Measurements from ENCODE around the gene POGK. TPM values are rescaled to one million over a fixed set of nuclear protein-coding genes. Genes with fewer than 3 reads are reported as not detected.

Gene POGK
- total RNA-seq, 1 donor = 28.8 TPM

GRCh38 chr1:166899769-166900168 lies 60.5 kb downstream of the POGK start:
- DNase-seq (ENCODE audit: low read depth) = no peak
- H3K4me3 ChIP-seq (ENCODE audit: low read depth, low read length) = no peak overlapping the region
- no peak for TF ChIP-seq CTCF (IDR thresholded peaks at IDR 0.05; ENCODE audit: insufficient read depth, low read length)

GRCh38 chr1:166900987-166901386 lies 61.7 kb downstream of the POGK start:
- no peak for DNase-seq (ENCODE audit: low read depth)
- TF ChIP-seq CTCF (IDR thresholded peaks at IDR 0.05; ENCODE audit: insufficient read depth, low read length) = no peak
- H3K4me3 ChIP-seq (ENCODE audit: low read depth, low read length) = no peak overlapping the region

- no peak for TF ChIP-seq CTCF (IDR thresholded peaks at IDR 0.05; ENCODE audit: insufficient read depth, low read length)
- H3K4me3 ChIP-seq (ENCODE audit: low read depth, low read length) = no peak overlapping the region
- DNase-seq (ENCODE audit: low read depth) = peak; percentile 29
Measured at GRCh38 chr1:166902279-166902678, 63.0 kb downstream of the POGK start.

- TF ChIP-seq CTCF (IDR thresholded peaks at IDR 0.05; ENCODE audit: insufficient read depth, low read length) = no peak
- no peak for DNase-seq (ENCODE audit: low read depth)
Measured at GRCh38 chr1:166903232-166903631, 64.0 kb downstream of the POGK start.

GRCh38 chr1:166905136-166905535 lies 65.9 kb downstream of the POGK start:
- peak; percentile 74 for DNase-seq (ENCODE audit: low read depth)
- no peak overlapping the region for H3K4me3 ChIP-seq (ENCODE audit: low read depth, low read length)
- no peak for TF ChIP-seq CTCF (IDR thresholded peaks at IDR 0.05; ENCODE audit: insufficient read depth, low read length)

More at GRCh38 chr1:166903232-166903631, 64.0 kb downstream of the POGK start:
- no peak overlapping the region for H3K4me3 ChIP-seq (ENCODE audit: low read depth, low read length)

- TF ChIP-seq CTCF (IDR thresholded peaks at IDR 0.05; ENCODE audit: insufficient read depth, low read length) = no peak
- H3K4me3 ChIP-seq (ENCODE audit: low read depth, low read length) = no peak overlapping the region
- peak; percentile 82 for DNase-seq (ENCODE audit: low read depth)
Measured at GRCh38 chr1:166905900-166906299, 66.6 kb downstream of the POGK start.

Other genes with a start within 250 kb of the POGK start
- gene TADA1, start 36.8 kb downstream of the POGK start, total RNA-seq (ENCODE audit: low replicate concordance) = 12.1 and 13.5 TPM in 2 replicates
- gene ILDR2, start 136.1 kb downstream of the POGK start, total RNA-seq (ENCODE audit: low replicate concordance) = 0.09 and 0.25 TPM in 2 replicates
- not detected in 2 replicates for gene MAEL, start 149.8 kb downstream of the POGK start, total RNA-seq (ENCODE audit: low replicate concordance)